HL-60 (cell line): Measurements from ENCODE around the gene STARD9.

Experiments
- CTCF ChIP-seq: IDR thresholded peaks from one replicate; pipeline ENCODE4 v1.5.1; 2011; ENCODE audit warnings: low read length, control low read depth, inconsistent platforms; ENCODE audit not compliant: insufficient read depth
- GABPA ChIP-seq: IDR thresholded peaks from 2 replicates; pipeline ENCODE4 v1.6.1; 2012; ENCODE audit warnings: low read depth
- POLR2AphosphoS5 ChIP-seq: IDR thresholded peaks from 2 replicates; pipeline ENCODE4 v1.6.1; 2012; ENCODE audit warnings: low read depth
- REST ChIP-seq: IDR thresholded peaks from 2 replicates; pipeline ENCODE4 v1.6.1; 2012; ENCODE audit warnings: low read depth; ENCODE audit not compliant: insufficient replicate concordance
- SPI1 ChIP-seq: IDR thresholded peaks from 2 replicates; pipeline ENCODE4 v1.6.1; 2012; ENCODE audit warnings: low read depth, mild to moderate bottlenecking, borderline replicate concordance

- no peak for TF ChIP-seq SPI1
- no peak for TF ChIP-seq CTCF
- TF ChIP-seq REST = no peak
- TF ChIP-seq GABPA = no peak
- TF ChIP-seq POLR2AphosphoS5 = no peak
Observed at GRCh38 chr15:42619656-42620371, 44.4 kb downstream of the STARD9 start.
